ENCODE measurements around the gene DNAH14.
"Not testable (repeated sequence)": the region's sequence is repeated elsewhere in the genome, so short reads cannot be mapped to it uniquely, and the experiment has no call there.

DNAH14 gene

DNA sequence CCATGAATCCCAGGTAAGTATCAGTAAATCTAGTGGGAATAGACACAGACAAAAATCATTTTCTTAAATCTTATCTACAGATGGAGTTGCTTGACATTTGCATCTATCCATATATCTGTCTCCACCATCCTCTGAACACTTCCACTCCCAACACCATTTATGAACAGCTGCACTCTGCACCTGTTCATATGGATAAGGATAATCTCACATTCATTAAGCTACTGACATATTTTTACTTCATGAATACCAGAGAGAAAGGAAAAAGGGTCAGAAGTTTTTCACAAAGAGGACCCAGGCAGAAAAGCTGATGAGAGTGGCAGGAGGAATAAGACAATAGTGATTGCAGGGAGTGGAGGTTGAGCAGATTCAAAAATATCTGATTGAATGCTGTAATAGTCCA, 222.6 kb downstream of the DNAH14 start:
- no peaks in the 10 kb centered on the region for H3K27me3 ChIP-seq (ENCODE audit: insufficient read depth, low read depth, severe bottlenecking)
- no peak for TF ChIP-seq CTCF (IDR thresholded peaks at IDR 0.05; ENCODE audit: low read depth, low read length)
- no peaks in the 10 kb centered on the region for H3K36me3 ChIP-seq
- no peak overlapping the region for H3K4me3 ChIP-seq (ENCODE audit: low read depth, low read length)
- H3K27ac ChIP-seq: no peak overlapping the region
- no peaks in the 10 kb centered on the region for H3K9me3 ChIP-seq (ENCODE audit: severe bottlenecking)
- no peak for DNase-seq

GRCh38 chr1:225155555-225155954, 226.1 kb downstream of the DNAH14 start:
- DNase-seq: no peak
- Histone ChIP-seq H3K27me3 (ENCODE audit: insufficient read depth, low read depth, severe bottlenecking) (no peaks in the 10 kb centered on the region), H3K9me3 (ENCODE audit: severe bottlenecking) (no peaks in the 10 kb centered on the region), H3K4me3 (ENCODE audit: low read depth, low read length) (no peak overlapping the region), H3K27ac (no peak overlapping the region), H3K36me3 (no peaks in the 10 kb centered on the region)
- TF ChIP-seq CTCF (IDR thresholded peaks at IDR 0.05; ENCODE audit: low read depth, low read length): no peak

DNA sequence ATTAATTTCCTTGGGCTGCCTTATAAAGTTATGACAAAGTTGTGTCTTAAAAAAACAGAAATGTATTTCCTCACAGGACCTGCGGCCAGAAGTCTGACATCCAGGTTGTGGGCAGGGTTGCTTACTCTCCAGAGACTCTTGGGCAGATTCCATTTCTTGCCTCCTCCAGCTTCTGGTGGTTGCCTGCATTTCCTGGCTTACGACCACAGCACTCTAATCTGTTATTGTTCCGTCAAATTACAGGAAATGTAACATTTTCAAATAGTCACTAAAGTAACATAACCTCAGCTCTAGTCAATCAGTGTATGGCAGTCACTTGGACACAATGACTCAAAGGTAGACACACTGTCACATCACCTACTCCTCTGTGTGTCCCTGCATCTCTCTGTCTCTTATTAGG, 226.8 kb downstream of the DNAH14 start:
- no peak for TF ChIP-seq CTCF (IDR thresholded peaks at IDR 0.05; ENCODE audit: low read depth, low read length)
- H3K4me3 ChIP-seq (ENCODE audit: low read depth, low read length): no peak overlapping the region
- H3K36me3 ChIP-seq: no peaks in the 10 kb centered on the region
- DNase-seq: no peak
- H3K9me3 ChIP-seq (ENCODE audit: severe bottlenecking): no peaks in the 10 kb centered on the region
- no peak overlapping the region for H3K27ac ChIP-seq
- H3K27me3 ChIP-seq (ENCODE audit: insufficient read depth, low read depth, severe bottlenecking): no peaks in the 10 kb centered on the region

GRCh38 chr1:225158291-225158690, 228.8 kb downstream of the DNAH14 start:
- H3K27ac ChIP-seq: no peak overlapping the region
- no peak overlapping the region for H3K4me3 ChIP-seq (ENCODE audit: low read depth, low read length)
- no peak for DNase-seq
- no peak for TF ChIP-seq CTCF (IDR thresholded peaks at IDR 0.05; ENCODE audit: low read depth, low read length)
- H3K9me3 ChIP-seq (ENCODE audit: severe bottlenecking): no peaks in the 10 kb centered on the region
- no peaks in the 10 kb centered on the region for H3K36me3 ChIP-seq
- no peaks in the 10 kb centered on the region for H3K27me3 ChIP-seq (ENCODE audit: insufficient read depth, low read depth, severe bottlenecking)

GRCh38 chr1:225159793-225160192, 230.3 kb downstream of the DNAH14 start:
- TF ChIP-seq CTCF (IDR thresholded peaks at IDR 0.05; ENCODE audit: low read depth, low read length): no peak
- no peak for DNase-seq

DNA sequence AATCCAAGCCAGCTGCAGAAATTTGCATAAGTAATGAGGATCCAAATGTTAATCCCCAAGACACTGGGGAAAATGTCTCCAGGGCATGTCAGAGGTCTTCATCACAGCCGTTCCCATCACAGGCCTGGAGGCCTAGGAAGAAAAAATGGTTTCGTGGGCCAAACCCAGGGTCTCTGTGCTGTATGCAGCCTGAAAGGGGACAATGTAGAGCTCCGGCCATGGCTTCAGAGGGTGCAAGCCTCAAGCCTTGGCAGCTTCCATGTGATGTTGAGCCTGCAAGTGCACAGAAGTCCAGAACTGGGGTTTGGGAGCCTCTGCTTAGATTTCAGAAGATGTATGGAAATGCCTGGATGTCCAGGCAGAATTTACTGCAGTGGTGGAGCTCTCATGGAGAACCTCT, 247.9 kb downstream of the DNAH14 start:
- not testable (repeated sequence) for H3K9me3 ChIP-seq (ENCODE audit: severe bottlenecking); H3K4me3 ChIP-seq (ENCODE audit: low read depth, low read length); DNase-seq

More at GRCh38 chr1:225159793-225160192, 230.3 kb downstream of the DNAH14 start:
- Histone ChIP-seq H3K9me3 (ENCODE audit: severe bottlenecking) (no peaks in the 10 kb centered on the region), H3K27me3 (ENCODE audit: insufficient read depth, low read depth, severe bottlenecking) (no peaks in the 10 kb centered on the region), H3K27ac (no peak overlapping the region), H3K36me3 (no peaks in the 10 kb centered on the region), H3K4me3 (ENCODE audit: low read depth, low read length) (no peak overlapping the region)

More for the DNA sequence above, 247.9 kb downstream of the DNAH14 start:
- not testable (repeated sequence) for H3K27ac ChIP-seq; H3K36me3 ChIP-seq; H3K27me3 ChIP-seq (ENCODE audit: insufficient read depth, low read depth, severe bottlenecking)
